Body of pancreas (tissue), 4 donors: ENCODE measurements around the gene ERI3. TPM values are rescaled to one million over a fixed set of nuclear protein-coding genes. Genes with fewer than 3 reads are reported as not detected.

Experiments used
- ATAC-seq: fragments of 150-250 bp; one replicate; pipeline ENCODE4 v1.9.1; 2016
- DNase-seq, 4 donors: peaks; one replicate each; pipeline ENCODE4 v3.0.0-alpha.2; 2019
- H3K27ac ChIP-seq, 4 donors: fragments of 200-600 bp; sonication (generic); 1 replicate in 3 of 4; 2 replicates in 1 of 4; pipeline versions ENCODE4 v1.5.1 to v1.6.1; 2016 to 2019; ENCODE audit warnings: mild to moderate bottlenecking in 1 of 4, mixed read lengths in 1 of 4, moderate library complexity in 1 of 4
- H3K27me3 ChIP-seq, 2 donors: fragments of 200-600 bp; sonication (generic); one replicate each; pipeline ENCODE4 v1.6.0; 2016; ENCODE audit warnings: mild to moderate bottlenecking in 1 of 2
- H3K36me3 ChIP-seq, 2 donors: fragments of 200-600 bp; sonication (generic); replicated peaks in 1 of 2; 2 replicates each; pipeline ENCODE4 v1.5.1; 2016; ENCODE audit warnings: low read depth in 2 of 2; ENCODE audit not compliant: insufficient read depth in 1 of 2
- H3K4me1 ChIP-seq: fragments of 200-600 bp; sonication (generic); one replicate; pipeline ENCODE4 v1.6.0; 2016
- H3K4me3 ChIP-seq, 2 donors: fragments of 200-600 bp; sonication (generic); 1 replicate in 1 of 2; 2 replicates in 1 of 2; pipeline ENCODE4 v1.5.1; 2016 to 2019
- H3K9me3 ChIP-seq, 3 donors: fragments of 200-600 bp; sonication (generic); 1 replicate in 2 of 3; 2 replicates in 1 of 3; pipeline ENCODE4 v1.5.1; 2016
- POLR2A ChIP-seq, 3 donors: fragments of 450-650 bp; IDR thresholded peaks; one replicate each; pipeline ENCODE4 v1.6.1; 2016; ENCODE audit warnings: antibody characterized with exemption in 3 of 3, mild to moderate bottlenecking in 2 of 3
- WGBS, 2 donors: methylation state at CpG; one replicate each; pipeline ENCODE4 v1.1.5; 2017; 5-methylcytosine and 5-hydroxymethylcytosine counted together
- intact Hi-C: fragments of 100-400 bp; cut with DNase I; formaldehyde crosslinking; loops from one replicate; pipeline ENCODE4 v1.15.1; 2023
- total RNA-seq, 2 donors: library from RNA; depleted of rRNA; stranded (reverse); fragments of >200 nt; gene quantifications; one replicate each; pipeline ENCODE4 v1.1.0, GENCODE V29; 2016
- TF ChIP-seq, protein P1 (sequence below), 7 experiments: fragments of 450-650 bp in 4 of 7; fragments of 200-600 bp in 3 of 7; sonication (generic) in 3 of 7; IDR thresholded peaks; one replicate each; pipeline ENCODE4 v1.5.1; 2016 to 2019; ENCODE audit warnings: antibody characterized with exemption in 7 of 7

The ERI3 gene
- total RNA-seq, 2 donors from 2014 or later = 17.4 to 59.7 TPM

DNA sequence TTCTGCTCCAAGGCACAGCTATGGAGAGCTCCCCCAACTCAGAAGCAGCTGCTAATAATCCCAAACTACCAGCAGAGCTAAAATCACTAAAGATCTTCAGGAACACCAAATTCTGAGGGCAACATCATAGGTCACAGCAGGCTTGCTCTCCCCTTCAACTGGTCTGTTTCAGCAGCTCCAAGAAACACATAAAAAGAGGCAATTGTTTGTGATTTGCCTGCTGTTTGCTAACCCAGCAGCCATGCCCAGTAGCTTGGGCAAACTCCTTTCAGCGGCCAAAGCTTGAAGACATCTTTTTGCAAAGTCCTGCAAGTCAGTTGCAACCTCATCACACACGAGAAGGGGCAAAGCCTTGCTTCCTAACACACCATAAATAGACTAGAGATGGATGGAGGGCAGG, 8.9 kb downstream of the ERI3 start:
- H3K4me1 ChIP-seq = peaks cover 14% of the 10 kb centered on the region
- TF ChIP-seq, protein P1, sequence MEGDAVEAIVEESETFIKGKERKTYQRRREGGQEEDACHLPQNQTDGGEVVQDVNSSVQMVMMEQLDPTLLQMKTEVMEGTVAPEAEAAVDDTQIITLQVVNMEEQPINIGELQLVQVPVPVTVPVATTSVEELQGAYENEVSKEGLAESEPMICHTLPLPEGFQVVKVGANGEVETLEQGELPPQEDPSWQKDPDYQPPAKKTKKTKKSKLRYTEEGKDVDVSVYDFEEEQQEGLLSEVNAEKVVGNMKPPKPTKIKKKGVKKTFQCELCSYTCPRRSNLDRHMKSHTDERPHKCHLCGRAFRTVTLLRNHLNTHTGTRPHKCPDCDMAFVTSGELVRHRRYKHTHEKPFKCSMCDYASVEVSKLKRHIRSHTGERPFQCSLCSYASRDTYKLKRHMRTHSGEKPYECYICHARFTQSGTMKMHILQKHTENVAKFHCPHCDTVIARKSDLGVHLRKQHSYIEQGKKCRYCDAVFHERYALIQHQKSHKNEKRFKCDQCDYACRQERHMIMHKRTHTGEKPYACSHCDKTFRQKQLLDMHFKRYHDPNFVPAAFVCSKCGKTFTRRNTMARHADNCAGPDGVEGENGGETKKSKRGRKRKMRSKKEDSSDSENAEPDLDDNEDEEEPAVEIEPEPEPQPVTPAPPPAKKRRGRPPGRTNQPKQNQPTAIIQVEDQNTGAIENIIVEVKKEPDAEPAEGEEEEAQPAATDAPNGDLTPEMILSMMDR (IDR thresholded peaks at IDR 0.05) = no peak
- no peak for TF ChIP-seq POLR2A (IDR thresholded peaks at IDR 0.05)
- no peaks in the 10 kb centered on the region for H3K27me3 ChIP-seq
- H3K4me3 ChIP-seq = no peak overlapping the region
- ATAC-seq (no peak), DNase-seq (peak in 1 of 4 donors; percentile 11)
- WGBS, 2 donors = 44 to 46% methylated on average over 2 of the region's 2 CpGs
- peak overlapping the region in 1 of 4 donors; percentile 11 for H3K27ac ChIP-seq
- H3K36me3 ChIP-seq = no peaks in the 10 kb centered on the region
- H3K9me3 ChIP-seq = no peaks in the 10 kb centered on the region
- intact Hi-C loops = no loop called here

DNA sequence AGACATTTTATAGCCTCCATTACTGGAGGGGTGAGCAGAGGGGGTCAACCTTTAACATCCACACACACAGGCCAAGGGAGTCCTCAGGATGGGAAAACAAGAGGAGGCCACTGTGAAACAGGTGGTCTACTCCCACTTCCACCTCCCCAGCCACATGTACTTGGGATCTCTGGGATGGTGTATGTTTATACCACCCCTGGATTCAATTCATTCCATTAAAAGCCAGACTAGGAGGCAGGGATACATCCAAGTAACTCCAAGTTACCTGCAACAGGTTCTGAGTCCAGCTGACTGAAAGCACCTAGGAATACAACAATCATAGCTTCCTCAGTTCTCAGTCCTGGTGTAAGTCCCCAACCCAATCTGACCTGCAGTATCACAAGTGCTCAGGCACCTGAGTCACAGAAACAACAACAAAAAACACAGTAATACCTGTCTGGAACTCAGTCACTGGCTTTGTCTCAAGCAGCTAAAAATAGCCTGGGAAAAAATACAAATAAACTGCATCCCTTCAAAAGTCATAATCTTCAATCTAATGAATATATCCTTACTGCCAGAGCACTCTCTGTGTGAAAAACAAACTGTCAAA, 9.8 kb downstream of the ERI3 start:
- Histone ChIP-seq H3K27me3 (no peaks in the 10 kb centered on the region), H3K27ac (no peak overlapping the region), H3K36me3 (no peaks in the 10 kb centered on the region), H3K4me3 (no peak overlapping the region), H3K9me3 (no peaks in the 10 kb centered on the region), H3K4me1 (peaks cover 14% of the 10 kb centered on the region)
- intact Hi-C loops = no loop called here
- ATAC-seq (no peak), DNase-seq (no peak)
- TF ChIP-seq POLR2A (IDR thresholded peaks at IDR 0.05) = no peak
- TF ChIP-seq, protein P1 (IDR thresholded peaks at IDR 0.05) = no peak

GRCh38 chr1:44339731-44340130, 15.3 kb downstream of the ERI3 start:
- TF ChIP-seq, protein P1 (IDR thresholded peaks at IDR 0.05) = no peak
- TF ChIP-seq POLR2A (IDR thresholded peaks at IDR 0.05) = no peak
- intact Hi-C loops = no loop called here

DNA sequence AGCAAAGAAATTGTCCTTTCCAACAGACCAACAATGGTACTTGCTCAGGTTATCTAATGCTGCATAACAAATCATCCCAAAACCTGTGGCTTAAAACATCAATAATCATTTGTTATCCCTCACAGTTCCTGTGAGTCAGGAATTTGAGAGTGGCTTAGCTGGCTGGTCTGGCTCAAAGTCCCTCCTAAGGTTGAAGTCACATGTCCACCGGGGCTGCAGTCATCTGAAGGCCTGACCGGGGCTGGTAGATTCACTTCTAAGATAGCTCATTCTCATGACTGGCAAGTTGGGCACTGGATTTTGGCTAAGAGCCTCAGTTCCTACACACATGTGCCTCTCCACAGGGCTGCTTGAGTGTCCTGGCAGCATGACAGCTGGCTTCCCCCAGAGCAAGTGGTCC, 16.9 kb downstream of the ERI3 start:
- Histone ChIP-seq H3K4me1 (no peaks in the 10 kb centered on the region), H3K36me3 (no peaks in the 10 kb centered on the region), H3K27me3 (no peaks in the 10 kb centered on the region), H3K4me3 (no peak overlapping the region), H3K27ac (no peak overlapping the region), H3K9me3 (no peaks in the 10 kb centered on the region)
- 92 to 95% methylated on average over 2 of the region's 2 CpGs for WGBS, 2 donors
- ATAC-seq = no peak
- no peak for TF ChIP-seq POLR2A (IDR thresholded peaks at IDR 0.05)
- TF ChIP-seq, protein P1 (IDR thresholded peaks at IDR 0.05) = no peak
- intact Hi-C loops = no loop called here
- no peak for DNase-seq

More at GRCh38 chr1:44339731-44340130, 15.3 kb downstream of the ERI3 start:
- WGBS, 2 donors = 73 to 78% methylated on average over 4 of the region's 4 CpGs
- no peak for ATAC-seq
- Histone ChIP-seq H3K4me1 (no peaks in the 10 kb centered on the region), H3K4me3 (no peak overlapping the region), H3K27me3 (no peaks in the 10 kb centered on the region), H3K9me3 (no peaks in the 10 kb centered on the region), H3K27ac (no peak overlapping the region), H3K36me3 (no peaks in the 10 kb centered on the region)
- no peak for DNase-seq

DNA sequence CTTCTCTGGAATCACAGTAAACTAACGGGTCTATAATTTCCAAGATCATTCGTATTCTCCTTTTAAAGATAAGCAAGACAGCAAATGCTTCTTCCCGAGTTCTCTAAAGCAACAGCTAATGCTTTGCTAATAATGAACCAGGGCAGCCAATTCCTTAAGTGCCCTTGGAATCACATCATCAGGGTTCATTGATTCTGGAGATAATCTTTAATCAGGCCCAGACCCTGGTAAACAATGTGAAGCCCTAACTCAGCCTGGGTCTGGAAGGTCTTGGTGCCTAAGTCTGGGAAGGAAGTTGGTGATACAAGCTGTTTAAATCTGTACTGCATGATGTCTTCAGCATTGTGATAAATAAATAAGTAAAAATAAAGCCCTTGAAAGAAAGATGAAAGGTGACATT, 18.4 kb downstream of the ERI3 start:
- no peak overlapping the region for H3K27ac ChIP-seq
- DNase-seq = no peak
- no peaks in the 10 kb centered on the region for H3K9me3 ChIP-seq
- no peaks in the 10 kb centered on the region for H3K4me1 ChIP-seq
- H3K4me3 ChIP-seq = no peak overlapping the region
- ATAC-seq = no peak
- intact Hi-C loops = no loop called here
- no peaks in the 10 kb centered on the region for H3K27me3 ChIP-seq
- no peaks in the 10 kb centered on the region for H3K36me3 ChIP-seq
- no peak for TF ChIP-seq POLR2A (IDR thresholded peaks at IDR 0.05)
- TF ChIP-seq, protein P1 (IDR thresholded peaks at IDR 0.05) = no peak
- WGBS, 2 donors = 58 to 60% methylated on average over 3 of the region's 3 CpGs
